Lower leg skin (tissue), 4 donors: ENCODE measurements around the gene CYLD. TPM values are rescaled to one million over a fixed set of nuclear protein-coding genes. Genes with fewer than 3 reads are reported as not detected.

ENCODE experiments used
- DNase-seq, 2 donors: peaks; one replicate each; pipeline ENCODE4 v3.0.0-alpha.2; 2019; ENCODE audit warnings: low spot score in 2 of 2
- H3K4me3 ChIP-seq: fragments of 200-600 bp; sonication (generic); 2 replicates; pipeline ENCODE4 v1.5.1; 2017; ENCODE audit warnings: mild to moderate bottlenecking, low read depth; ENCODE audit not compliant: poor library complexity, severe bottlenecking
- POLR2A ChIP-seq, 2 donors: fragments of 450-650 bp; IDR thresholded peaks; one replicate each; pipeline ENCODE4 v1.6.1; 2016 to 2017; ENCODE audit warnings: antibody characterized with exemption in 2 of 2, mild to moderate bottlenecking in 1 of 2, moderate library complexity in 1 of 2
- WGBS, 2 donors: methylation state at CpG; one replicate each; pipeline ENCODE4 v1.1.5; 2018; 5-methylcytosine and 5-hydroxymethylcytosine counted together
- intact Hi-C: fragments of 100-400 bp; cut with DNase I; formaldehyde crosslinking; loops from one replicate; pipeline ENCODE4 v1.15.0; 2023; ENCODE audit warnings: low total_unique reads
- total RNA-seq, 4 donors: library from RNA; depleted of rRNA; stranded (reverse); fragments of >200 nt; gene quantifications; one replicate each; pipeline ENCODE4 v1.1.0, GENCODE V29; 2016
- TF ChIP-seq, protein P1 (sequence below), 3 donors: fragments of 450-650 bp; IDR thresholded peaks; one replicate each; pipeline ENCODE4 v1.5.1; 2016; ENCODE audit warnings: antibody characterized with exemption in 3 of 3, mild to moderate bottlenecking in 3 of 3, moderate library complexity in 2 of 3

CYLD gene
- total RNA-seq, 4 donors from 2014 or later: 35.8 to 50.3 (median 41.8) TPM

DNA sequence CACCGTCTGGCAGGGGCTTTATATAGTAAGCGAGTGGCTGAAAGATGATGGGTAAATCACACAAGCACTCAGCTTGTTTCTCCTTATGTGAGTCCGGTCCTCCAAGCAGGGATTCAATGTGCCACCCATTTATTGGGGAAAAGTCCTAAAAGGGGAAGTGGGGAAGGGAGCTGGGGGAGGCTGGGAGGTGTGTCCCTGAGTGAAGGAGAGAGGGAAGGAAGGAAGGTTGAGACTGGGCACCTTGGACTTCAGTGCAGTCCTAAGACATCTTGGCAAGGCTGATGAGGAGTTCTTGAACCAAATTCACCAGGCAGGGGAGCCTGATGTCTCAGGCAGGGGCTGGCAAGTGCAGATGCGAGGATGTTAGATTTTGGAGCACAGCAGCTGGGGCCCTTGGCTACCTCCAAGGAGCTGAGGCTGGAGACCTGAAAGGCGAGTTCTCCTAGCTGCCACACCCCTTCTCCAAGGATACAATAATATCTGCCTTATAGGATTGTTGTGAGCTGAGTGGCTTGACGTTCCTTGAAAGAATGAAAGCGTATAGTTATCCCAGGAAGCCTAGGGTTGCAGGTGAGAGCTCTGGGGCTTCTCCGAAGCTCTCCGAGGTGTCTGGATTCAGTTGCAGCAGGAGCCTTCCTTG is 23.0 kb upstream of the CYLD start:
- intact Hi-C loops: no loop called here
- DNase-seq: no peak
- no peak overlapping the region for H3K4me3 ChIP-seq
- WGBS, 2 donors: 54 to 65% methylated on average over 9 of the region's 9 CpGs
- TF ChIP-seq, protein P1, sequence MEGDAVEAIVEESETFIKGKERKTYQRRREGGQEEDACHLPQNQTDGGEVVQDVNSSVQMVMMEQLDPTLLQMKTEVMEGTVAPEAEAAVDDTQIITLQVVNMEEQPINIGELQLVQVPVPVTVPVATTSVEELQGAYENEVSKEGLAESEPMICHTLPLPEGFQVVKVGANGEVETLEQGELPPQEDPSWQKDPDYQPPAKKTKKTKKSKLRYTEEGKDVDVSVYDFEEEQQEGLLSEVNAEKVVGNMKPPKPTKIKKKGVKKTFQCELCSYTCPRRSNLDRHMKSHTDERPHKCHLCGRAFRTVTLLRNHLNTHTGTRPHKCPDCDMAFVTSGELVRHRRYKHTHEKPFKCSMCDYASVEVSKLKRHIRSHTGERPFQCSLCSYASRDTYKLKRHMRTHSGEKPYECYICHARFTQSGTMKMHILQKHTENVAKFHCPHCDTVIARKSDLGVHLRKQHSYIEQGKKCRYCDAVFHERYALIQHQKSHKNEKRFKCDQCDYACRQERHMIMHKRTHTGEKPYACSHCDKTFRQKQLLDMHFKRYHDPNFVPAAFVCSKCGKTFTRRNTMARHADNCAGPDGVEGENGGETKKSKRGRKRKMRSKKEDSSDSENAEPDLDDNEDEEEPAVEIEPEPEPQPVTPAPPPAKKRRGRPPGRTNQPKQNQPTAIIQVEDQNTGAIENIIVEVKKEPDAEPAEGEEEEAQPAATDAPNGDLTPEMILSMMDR (IDR thresholded peaks at IDR 0.05): no peak
- TF ChIP-seq POLR2A (IDR thresholded peaks at IDR 0.05): no peak

- TF ChIP-seq POLR2A (IDR thresholded peaks at IDR 0.05): no peak
- TF ChIP-seq, protein P1 (IDR thresholded peaks at IDR 0.05): no peak
- WGBS, 2 donors: 57 to 58% methylated on average over 20 of the region's 20 CpGs
Observed at GRCh38 chr16:50719401-50720337, 22.2 kb upstream of the CYLD start.

GRCh38 chr16:50721549-50722404 is 20.1 kb upstream of the CYLD start:
- DNase-seq: peak in 1 of 2 donors; percentile 56
- intact Hi-C loops: no loop called here
- WGBS, 2 donors: 90 to 97% methylated on average over 6 of the region's 6 CpGs
- TF ChIP-seq POLR2A (IDR thresholded peaks at IDR 0.05): no peak
- TF ChIP-seq, protein P1 (IDR thresholded peaks at IDR 0.05): no peak
- H3K4me3 ChIP-seq: no peak overlapping the region

More at GRCh38 chr16:50719401-50720337, 22.2 kb upstream of the CYLD start:
- intact Hi-C loops: no loop called here
- H3K4me3 ChIP-seq: no peak overlapping the region
- DNase-seq: no peak

GRCh38 chr16:50722405-50722737 is 19.5 kb upstream of the CYLD start:
- DNase-seq: peak in 1 of 2 donors; percentile 67
- 100% methylated on average over 1 of the region's 1 CpG; no CpG with 5 or more reads in 1 of the 2 donors for WGBS, 2 donors
- H3K4me3 ChIP-seq: no peak overlapping the region
- intact Hi-C loops: no loop called here
- no peak for TF ChIP-seq POLR2A (IDR thresholded peaks at IDR 0.05)

- no peak overlapping the region for H3K4me3 ChIP-seq
- TF ChIP-seq, protein P1 (IDR thresholded peaks at IDR 0.05): no peak
- no peak for TF ChIP-seq POLR2A (IDR thresholded peaks at IDR 0.05)
- no peak for DNase-seq
- intact Hi-C loops: no loop called here
- 80 to 90% methylated on average over 2 of the region's 2 CpGs for WGBS, 2 donors
Observed at GRCh38 chr16:50722960-50723359, 18.9 kb upstream of the CYLD start.
